CD4-positive, alpha-beta T cell treated with Interleukin-17A for 1 hour (primary cell): ENCODE results near the gene EXOC3.
"Not testable (repeated sequence)": the region's sequence is repeated elsewhere in the genome, so short reads cannot be mapped to it uniquely, and the experiment has no call there.

Experiments
- DNase-seq: peaks from one replicate; pipeline ENCODE4 v3.0.0-alpha.2; 2020

EXOC3 gene

DNA sequence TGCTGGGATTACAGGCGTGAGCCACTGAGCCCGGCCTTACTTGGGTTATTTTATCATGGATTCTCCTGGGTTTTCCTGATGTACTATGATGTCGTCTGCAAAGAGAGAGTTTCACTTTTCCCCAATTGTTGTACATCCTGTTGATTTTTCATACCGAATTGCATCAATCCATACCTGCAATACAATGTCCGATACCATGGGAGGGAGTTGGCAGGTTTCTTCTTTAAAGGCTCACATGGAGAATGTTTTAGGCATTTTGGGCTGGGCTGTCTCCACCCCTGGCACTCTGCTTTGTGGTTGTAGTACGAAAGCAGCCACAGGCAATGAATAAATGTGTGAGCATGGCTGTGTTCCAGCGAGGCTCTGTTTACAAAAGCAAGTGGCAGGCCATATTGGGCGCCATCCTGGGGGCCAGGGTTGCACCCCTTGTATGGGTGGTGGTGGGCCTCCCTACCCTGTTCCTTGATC, 35.1 kb upstream of the EXOC3 start:
- DNase-seq, result no peak

DNA sequence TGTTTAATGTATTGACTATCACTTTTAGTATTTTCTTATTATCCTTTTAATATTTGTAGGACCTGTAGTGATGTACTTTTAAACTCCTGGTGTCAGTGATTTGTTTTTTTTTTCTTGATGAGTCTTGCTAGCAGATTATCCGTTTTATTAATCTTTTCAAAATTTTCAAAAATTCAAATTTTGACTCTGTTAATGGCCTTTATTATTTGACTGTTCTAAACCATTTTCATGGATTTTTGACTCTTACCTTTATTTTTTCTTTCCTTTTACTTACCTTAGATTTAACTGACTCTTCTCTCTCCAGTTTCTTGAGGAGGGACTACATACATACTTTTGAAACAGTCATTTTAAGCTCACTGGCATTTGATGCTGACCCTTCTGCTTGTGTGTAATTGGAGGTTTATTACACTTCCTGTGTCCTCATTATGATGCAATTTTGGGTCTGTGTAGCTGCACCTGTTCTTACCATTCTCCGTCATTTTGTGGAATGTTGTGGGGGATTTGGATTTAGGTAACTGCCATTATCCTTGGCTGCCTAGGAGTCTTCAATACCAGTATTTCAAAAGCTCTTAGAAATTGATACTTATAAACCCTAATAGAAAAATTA, 32.0 kb upstream of the EXOC3 start:
- no peak for DNase-seq

GRCh38 chr5:411728-412127, 31.2 kb upstream of the EXOC3 start:
- DNase-seq, result no peak

- not testable (repeated sequence) for DNase-seq
Observed at GRCh38 chr5:414991-415927, 27.7 kb upstream of the EXOC3 start.

- no peak for DNase-seq
Observed at GRCh38 chr5:415928-416635, 26.9 kb upstream of the EXOC3 start.

- DNase-seq, result no peak
Observed at GRCh38 chr5:416636-416960, 26.4 kb upstream of the EXOC3 start.

DNA sequence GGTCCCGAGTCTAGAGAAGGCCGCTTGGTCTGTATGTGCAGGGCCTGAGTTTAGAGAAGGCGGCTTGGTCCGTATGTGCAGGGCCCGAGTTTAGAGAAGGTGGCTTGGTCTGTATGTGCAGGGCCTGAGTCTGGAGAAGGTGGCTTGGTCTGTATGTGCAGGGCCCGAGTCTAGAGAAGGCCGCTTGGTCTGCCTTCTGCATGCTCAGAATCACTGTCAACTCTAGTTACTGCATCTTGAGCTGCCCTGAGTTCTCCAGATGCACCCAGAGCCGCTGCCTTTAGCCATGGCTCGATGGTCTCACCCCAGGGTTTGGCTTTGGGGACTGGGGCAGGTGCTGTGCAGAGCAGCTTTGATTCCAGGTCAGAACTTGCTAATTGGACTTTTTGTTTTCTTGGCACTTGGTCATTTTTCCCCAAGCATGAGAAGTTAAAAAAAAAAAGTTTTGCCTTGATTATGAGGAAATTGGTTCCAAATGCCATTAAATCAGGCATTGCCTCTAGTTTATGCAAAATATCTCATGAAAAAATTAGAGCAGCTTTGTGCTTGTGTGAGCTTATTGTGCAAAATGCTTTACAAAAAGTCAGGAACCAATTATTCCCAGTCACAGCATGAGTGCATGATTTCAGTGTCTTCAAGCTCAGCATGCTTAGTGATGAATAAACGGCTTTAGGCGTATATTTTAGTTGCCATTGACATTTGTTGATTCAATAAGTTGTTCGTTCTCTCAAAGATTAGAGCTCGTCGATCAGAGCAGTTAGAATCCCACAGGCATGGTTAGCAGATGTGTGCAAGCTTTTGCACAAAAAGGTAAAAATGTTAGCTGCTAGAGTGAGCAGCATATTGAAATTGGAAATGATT, 25.4 kb upstream of the EXOC3 start:
- no peak for DNase-seq

- no peak for DNase-seq
Observed at GRCh38 chr5:418162-419121, 24.5 kb upstream of the EXOC3 start.

- DNase-seq, result no peak
Observed at GRCh38 chr5:419970-420369, 23.0 kb upstream of the EXOC3 start.

DNA sequence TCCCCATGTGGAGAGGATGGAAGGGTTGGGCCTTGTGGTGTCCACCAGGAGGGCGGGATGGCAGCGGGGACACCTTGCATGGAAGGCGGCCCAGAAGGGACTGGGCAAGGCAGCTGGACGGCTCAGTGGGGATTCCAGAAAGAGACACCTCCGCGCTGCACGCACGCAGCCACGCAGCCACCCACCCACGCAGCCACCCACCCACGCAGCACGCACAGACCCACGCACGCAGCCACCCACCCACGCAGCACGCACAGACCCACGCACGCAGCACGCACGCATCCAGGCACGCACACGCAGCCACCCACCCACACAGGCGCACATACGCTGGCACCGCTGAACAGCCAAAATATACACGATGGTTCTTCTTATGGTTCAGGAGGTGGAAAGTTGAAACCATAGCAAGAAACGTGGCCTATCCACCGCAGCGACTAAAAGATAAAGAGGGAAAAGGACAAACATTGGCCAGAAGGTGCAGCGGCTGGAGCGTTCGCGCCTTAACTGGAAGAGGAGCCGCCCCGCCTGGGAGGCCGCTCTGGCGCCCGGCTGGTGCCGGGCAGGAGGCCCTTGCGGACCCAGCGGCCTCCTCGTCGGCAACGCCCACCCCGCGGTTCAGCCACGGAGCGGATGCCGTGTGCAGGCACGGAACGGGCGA, 22.2 kb upstream of the EXOC3 start:
- no peak for DNase-seq

- DNase-seq, result no peak
Observed at GRCh38 chr5:421287-421880, 21.6 kb upstream of the EXOC3 start.

DNA sequence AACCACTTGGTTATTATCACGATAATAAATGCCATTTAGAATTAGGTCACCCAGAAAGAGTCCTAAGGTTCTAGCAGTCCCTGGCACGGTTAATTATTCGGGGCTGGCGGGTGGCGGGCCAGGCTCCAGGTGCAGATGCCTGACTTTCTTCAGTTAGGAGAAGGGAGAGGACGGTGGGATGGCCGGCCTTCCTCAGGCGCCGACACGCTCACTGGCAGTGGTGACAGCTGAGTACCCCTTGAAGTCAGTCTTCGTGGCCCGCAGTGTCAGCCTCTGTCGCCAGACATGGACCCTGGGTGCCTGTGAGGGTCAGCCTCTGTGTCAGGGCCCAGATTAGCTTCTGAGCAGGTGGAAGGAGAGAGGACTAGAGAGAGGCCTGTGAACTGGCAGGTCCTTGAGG, 21.1 kb upstream of the EXOC3 start:
- no peak for DNase-seq

GRCh38 chr5:422323-423232, 20.4 kb upstream of the EXOC3 start:
- no peak for DNase-seq

DNA sequence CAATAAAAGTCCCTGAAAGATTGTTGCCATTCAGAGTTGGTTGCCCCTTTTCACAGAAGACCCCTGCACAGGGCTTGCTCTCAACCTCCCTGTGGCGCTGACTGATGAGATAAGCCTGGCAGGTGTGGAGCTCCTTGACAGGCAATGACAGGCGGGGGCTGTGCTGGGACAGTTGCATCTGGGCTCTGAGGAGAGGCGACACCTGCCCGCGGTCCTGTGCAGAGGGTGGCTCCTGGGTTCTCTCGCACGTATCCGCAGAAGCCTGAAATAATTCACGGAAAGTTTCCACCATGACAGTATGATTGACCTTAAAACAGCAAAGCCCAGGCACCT, 19.8 kb upstream of the EXOC3 start:
- DNase-seq, result no peak

- DNase-seq, result no peak
Observed at GRCh38 chr5:423626-424261, 19.2 kb upstream of the EXOC3 start.

DNA sequence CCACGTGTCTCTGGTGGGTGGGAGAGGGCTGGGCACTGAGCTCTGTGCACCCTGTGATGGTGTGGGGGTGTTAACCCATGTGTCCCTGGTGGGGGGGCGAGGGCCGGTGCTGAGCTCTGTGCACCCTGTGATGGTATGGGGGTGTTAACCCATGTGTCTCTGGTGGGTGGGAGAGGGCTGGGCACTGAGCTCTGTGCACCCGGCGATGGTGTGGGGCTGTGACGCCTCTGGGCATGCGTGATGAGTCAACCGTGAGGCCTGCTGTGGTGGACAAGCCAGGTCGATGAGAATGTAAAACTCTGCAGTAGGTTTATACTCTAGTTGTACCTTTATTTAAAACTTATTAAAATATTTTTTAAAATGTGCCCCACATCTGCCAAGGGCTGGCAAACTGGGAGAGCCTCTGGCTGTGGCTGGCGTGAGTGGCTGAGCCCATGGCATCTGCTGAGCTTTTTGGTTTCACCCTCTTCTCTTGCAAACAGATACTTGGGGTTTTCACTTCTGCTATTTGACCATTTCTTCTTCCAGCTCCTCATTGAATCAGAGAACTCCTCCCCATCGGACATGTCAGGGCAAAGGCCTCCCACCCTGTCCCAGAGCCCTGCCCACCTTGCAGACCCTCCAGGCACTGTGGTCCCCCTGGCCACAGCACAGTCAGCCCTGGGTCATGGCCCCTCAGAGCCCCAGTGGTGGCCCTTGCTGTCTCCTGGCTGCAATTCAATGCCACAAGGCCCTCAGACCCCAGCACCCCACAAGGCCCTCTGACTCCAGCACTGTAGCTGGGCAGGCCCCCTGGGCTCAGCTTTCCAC, 18.5 kb upstream of the EXOC3 start:
- no peak for DNase-seq

DNA sequence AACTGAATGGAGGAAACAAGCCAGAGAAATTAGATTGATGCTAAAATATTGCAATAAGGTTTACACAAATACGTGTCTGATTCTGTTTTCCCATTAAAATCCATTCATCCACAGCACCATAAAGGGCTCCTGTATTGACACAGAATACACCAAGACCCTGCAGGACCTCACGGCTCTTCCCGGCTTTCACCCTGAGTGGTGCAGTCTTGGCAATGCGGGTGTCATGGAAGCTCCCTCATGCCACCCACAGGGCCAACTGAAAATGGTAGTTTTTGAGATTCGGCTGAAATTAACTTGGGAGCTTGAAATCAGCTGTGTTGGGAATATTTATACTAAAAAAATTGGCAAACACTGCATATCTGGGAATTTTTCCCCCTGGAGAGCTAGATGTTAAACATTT, 17.3 kb upstream of the EXOC3 start:
- DNase-seq, result peak; percentile 20

DNA sequence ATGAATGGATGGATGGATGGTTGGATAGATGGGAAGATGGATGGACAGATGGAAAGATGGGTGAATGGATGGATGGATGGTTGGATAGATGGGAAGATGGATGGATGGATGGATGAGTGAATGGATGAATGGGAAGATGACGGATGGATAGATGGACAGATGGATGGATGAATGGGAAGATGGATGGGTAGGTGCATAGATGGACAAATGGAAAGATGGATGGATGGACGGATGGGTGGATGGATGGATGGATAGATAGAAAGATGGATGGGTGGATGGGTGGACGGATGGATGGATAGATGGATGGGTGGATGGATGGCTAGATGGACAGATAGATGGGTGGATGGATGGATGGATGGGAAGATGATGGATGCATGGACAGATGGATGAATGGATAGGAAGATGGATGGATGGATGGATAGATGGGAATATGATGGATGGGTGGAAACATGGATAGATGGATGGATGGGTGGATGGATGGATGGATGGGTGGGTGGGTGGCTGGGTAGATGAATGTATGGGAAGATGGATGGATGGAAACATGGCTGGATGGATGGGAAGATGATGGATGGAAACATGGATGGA, 16.5 kb upstream of the EXOC3 start:
- no peak for DNase-seq
